ENCODE results near the gene NPTX2. TPM values are rescaled to one million over a fixed set of nuclear protein-coding genes. Genes with fewer than 3 reads are reported as not detected.

The NPTX2 gene
- total RNA-seq, 1 experiment from 2014 or later: not detected

- no peak overlapping the region for H3K4me2 ChIP-seq (ENCODE audit: low read length)
- no peak for DNase-seq (ENCODE audit: low read depth, low spot score)
- RAD21 ChIA-PET (ENCODE audit: low non-redundant PET in 1 of 2, low total read pairs in 2 of 2, uncharacterized antibody in 2 of 2, unreplicated experiment in 2 of 2): no interaction called here
- no peak for ATAC-seq
- H3K36me3 ChIP-seq (ENCODE audit: control insufficient read depth in 1 of 2, insufficient read depth in 2 of 2, low read length in 2 of 2): no peaks in the 10 kb centered on the region
- no peaks in the 10 kb centered on the region for H3K9me2 ChIP-seq (ENCODE audit: insufficient read depth)
- H3K27ac ChIP-seq (ENCODE audit: low read depth, low read length): no peak overlapping the region
- POLR2A ChIA-PET: no interaction called here
- peaks cover 12 to 14% of the 10 kb centered on the region in 2 experiments; a peak in 3 of 4 replicates for H3K9me3 ChIP-seq (ENCODE audit: control insufficient read depth in 1 of 2, insufficient read depth in 1 of 2, low read depth in 1 of 2, low read length in 2 of 2)
- intact Hi-C loops (cut with micrococcal nuclease): no loop called here
- no TSS peak for BruUV-seq (replicated peaks)
- no peak overlapping the region for H2AFZ ChIP-seq (ENCODE audit: low read depth, low read length, poor library complexity, severe bottlenecking)
- peaks cover 3% of the 10 kb centered on the region; the same call in 1 of the 2 replicates for H3K27me3 ChIP-seq (ENCODE audit: insufficient read depth, low read length)
- H3K9ac ChIP-seq (ENCODE audit: low read length): no peak overlapping the region
- TF ChIP-seq CEBPB (IDR thresholded peaks at IDR 0.05; ENCODE audit: low read depth) (no peak), MAX (IDR thresholded peaks at IDR 0.05) (no peak), ATF3 (IDR thresholded peaks at IDR 0.05) (no peak), SRF (IDR thresholded peaks at IDR 0.05; ENCODE audit: low read depth) (no peak), SIN3A (IDR thresholded peaks at IDR 0.05; ENCODE audit: low read depth) (no peak), TCF7L2 (IDR thresholded peaks at IDR 0.05; ENCODE audit: borderline replicate concordance, extremely low read depth, insufficient read depth, insufficient read length) (no peak), ELF1 (IDR thresholded peaks at IDR 0.05; ENCODE audit: borderline replicate concordance, low read depth) (no peak), SP1 (IDR thresholded peaks at IDR 0.05; ENCODE audit: low read depth) (no peak), POLR2AphosphoS5 (IDR thresholded peaks at IDR 0.05; ENCODE audit: low read depth, low read length) (no peak), FOSL1 (IDR thresholded peaks at IDR 0.05; ENCODE audit: low read depth) (no peak), POLR2A (IDR thresholded peaks at IDR 0.05; ENCODE audit: borderline replicate concordance, extremely low read depth, insufficient read depth, insufficient read length) (no peak), CBX3 (IDR thresholded peaks at IDR 0.05; ENCODE audit: low read depth) (no peak), EGR1 (IDR thresholded peaks at IDR 0.05; ENCODE audit: low read depth) (no peak), RAD21 (IDR thresholded peaks at IDR 0.05; ENCODE audit: low read depth) (no peak), EZH2phosphoT487 (IDR thresholded peaks at IDR 0.05; ENCODE audit: borderline replicate concordance) (no peak), ZFX (IDR thresholded peaks at IDR 0.05) (no peak), EZH2 (IDR thresholded peaks at IDR 0.05) (no peak)
- TF ChIP-seq, protein P1, sequence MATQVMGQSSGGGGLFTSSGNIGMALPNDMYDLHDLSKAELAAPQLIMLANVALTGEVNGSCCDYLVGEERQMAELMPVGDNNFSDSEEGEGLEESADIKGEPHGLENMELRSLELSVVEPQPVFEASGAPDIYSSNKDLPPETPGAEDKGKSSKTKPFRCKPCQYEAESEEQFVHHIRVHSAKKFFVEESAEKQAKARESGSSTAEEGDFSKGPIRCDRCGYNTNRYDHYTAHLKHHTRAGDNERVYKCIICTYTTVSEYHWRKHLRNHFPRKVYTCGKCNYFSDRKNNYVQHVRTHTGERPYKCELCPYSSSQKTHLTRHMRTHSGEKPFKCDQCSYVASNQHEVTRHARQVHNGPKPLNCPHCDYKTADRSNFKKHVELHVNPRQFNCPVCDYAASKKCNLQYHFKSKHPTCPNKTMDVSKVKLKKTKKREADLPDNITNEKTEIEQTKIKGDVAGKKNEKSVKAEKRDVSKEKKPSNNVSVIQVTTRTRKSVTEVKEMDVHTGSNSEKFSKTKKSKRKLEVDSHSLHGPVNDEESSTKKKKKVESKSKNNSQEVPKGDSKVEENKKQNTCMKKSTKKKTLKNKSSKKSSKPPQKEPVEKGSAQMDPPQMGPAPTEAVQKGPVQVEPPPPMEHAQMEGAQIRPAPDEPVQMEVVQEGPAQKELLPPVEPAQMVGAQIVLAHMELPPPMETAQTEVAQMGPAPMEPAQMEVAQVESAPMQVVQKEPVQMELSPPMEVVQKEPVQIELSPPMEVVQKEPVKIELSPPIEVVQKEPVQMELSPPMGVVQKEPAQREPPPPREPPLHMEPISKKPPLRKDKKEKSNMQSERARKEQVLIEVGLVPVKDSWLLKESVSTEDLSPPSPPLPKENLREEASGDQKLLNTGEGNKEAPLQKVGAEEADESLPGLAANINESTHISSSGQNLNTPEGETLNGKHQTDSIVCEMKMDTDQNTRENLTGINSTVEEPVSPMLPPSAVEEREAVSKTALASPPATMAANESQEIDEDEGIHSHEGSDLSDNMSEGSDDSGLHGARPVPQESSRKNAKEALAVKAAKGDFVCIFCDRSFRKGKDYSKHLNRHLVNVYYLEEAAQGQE (IDR thresholded peaks at IDR 0.05; ENCODE audit: low read depth): no peak
- TF ChIP-seq, protein P2, sequence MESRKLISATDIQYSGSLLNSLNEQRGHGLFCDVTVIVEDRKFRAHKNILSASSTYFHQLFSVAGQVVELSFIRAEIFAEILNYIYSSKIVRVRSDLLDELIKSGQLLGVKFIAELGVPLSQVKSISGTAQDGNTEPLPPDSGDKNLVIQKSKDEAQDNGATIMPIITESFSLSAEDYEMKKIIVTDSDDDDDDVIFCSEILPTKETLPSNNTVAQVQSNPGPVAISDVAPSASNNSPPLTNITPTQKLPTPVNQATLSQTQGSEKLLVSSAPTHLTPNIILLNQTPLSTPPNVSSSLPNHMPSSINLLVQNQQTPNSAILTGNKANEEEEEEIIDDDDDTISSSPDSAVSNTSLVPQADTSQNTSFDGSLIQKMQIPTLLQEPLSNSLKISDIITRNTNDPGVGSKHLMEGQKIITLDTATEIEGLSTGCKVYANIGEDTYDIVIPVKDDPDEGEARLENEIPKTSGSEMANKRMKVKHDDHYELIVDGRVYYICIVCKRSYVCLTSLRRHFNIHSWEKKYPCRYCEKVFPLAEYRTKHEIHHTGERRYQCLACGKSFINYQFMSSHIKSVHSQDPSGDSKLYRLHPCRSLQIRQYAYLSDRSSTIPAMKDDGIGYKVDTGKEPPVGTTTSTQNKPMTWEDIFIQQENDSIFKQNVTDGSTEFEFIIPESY (IDR thresholded peaks at IDR 0.05; ENCODE audit: extremely low read depth, insufficient replicate concordance, low read length): no peak
- no peak overlapping the region for H3K4me3 ChIP-seq (replicated peaks in 1 of 2; ENCODE audit: low read depth in 1 of 2, low read length in 2 of 2)
- H4K20me1 ChIP-seq (ENCODE audit: insufficient read depth): no peaks in the 10 kb centered on the region
- no peaks in the 10 kb centered on the region for H3K79me2 ChIP-seq (ENCODE audit: insufficient read depth, low read length)
- no peaks in the 10 kb centered on the region for H3K4me1 ChIP-seq (ENCODE audit: control insufficient read depth in 1 of 2, insufficient read depth in 2 of 2, low read length in 2 of 2)
- CTCF ChIA-PET: no interaction called here
Measured at GRCh38 chr7:98575878-98576277, 41.2 kb upstream of the NPTX2 start.

All from HCT116 (cell line).